SK-N-MC (cell line): ENCODE measurements around the gene MTM1.

Experiments used
- EZH2 ChIP-seq: fragments of 200-600 bp; sonication (generic); IDR thresholded peaks from one replicate; pipeline ENCODE4 v1.6.1; 2017; ENCODE audit warnings: antibody characterized with exemption
- POLR2AphosphoS5 ChIP-seq: IDR thresholded peaks from 2 replicates; pipeline ENCODE4 v1.6.1; 2012; ENCODE audit warnings: mild to moderate bottlenecking, low read depth, low read length, borderline replicate concordance

DNA sequence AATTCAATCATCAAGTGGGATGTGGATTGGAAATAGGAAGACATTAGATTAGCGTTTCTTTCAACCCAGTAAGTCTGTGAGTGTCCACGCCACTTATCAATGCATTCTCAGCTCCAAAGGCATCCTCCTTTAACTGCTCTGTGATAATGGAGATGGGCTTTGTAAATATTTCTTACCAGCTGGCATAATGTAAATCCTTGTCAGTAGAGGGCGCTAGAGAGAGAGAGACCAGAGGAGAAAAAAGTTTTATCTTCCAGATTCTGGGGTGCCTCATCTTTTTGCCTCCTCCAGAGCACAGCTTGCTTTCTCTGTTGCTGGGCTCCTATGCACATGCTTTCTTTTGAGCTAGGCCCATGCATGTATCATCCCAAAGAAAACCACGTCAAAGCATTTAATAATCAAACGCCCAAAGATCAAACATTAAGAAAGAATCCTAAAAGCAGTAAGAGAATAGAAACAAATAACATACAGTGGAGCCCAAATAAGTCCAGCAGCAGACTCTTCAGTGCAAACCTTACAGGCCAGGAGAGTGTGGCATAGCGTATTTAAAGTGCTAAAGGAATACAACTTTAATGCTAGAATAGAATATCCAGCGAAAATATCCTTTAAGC is 115.2 kb downstream of the MTM1 start:
- no peak for TF ChIP-seq POLR2AphosphoS5
- TF ChIP-seq EZH2: no peak
